ENCODE measurements around the gene UBE2H.

DNA sequence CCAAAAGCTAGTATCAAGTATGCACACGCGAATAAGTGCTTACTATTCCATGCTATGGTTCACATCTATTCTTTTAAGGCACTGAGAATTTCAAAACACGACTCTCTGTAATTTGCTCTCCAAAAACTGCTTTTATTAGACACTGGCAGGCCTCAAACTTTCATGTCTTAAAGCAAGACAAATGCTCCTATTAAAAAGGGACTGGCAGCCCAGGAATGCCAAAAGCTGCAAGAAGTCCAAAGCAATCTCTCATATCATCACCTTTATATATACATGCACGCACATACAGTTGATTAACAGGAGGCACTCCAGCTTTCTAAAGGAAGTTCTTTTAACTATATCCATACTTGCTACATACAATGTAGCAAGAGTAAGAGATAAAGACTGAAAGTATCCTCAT lies 34.8 kb downstream of the UBE2H start:
- TF ChIP-seq, protein P1, sequence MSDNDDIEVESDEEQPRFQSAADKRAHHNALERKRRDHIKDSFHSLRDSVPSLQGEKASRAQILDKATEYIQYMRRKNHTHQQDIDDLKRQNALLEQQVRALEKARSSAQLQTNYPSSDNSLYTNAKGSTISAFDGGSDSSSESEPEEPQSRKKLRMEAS (IDR thresholded peaks at IDR 0.05; ENCODE audit: low read depth, low read length), result no peak
- TF ChIP-seq, protein P2, sequence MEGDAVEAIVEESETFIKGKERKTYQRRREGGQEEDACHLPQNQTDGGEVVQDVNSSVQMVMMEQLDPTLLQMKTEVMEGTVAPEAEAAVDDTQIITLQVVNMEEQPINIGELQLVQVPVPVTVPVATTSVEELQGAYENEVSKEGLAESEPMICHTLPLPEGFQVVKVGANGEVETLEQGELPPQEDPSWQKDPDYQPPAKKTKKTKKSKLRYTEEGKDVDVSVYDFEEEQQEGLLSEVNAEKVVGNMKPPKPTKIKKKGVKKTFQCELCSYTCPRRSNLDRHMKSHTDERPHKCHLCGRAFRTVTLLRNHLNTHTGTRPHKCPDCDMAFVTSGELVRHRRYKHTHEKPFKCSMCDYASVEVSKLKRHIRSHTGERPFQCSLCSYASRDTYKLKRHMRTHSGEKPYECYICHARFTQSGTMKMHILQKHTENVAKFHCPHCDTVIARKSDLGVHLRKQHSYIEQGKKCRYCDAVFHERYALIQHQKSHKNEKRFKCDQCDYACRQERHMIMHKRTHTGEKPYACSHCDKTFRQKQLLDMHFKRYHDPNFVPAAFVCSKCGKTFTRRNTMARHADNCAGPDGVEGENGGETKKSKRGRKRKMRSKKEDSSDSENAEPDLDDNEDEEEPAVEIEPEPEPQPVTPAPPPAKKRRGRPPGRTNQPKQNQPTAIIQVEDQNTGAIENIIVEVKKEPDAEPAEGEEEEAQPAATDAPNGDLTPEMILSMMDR (IDR thresholded peaks at IDR 0.05; ENCODE audit: low read depth, low read length), result no peak
- TF ChIP-seq POLR2A (IDR thresholded peaks at IDR 0.05; ENCODE audit: extremely low read depth, insufficient read length) (no peak), MYC (IDR thresholded peaks at IDR 0.05; ENCODE audit: low read depth, low read length) (no peak)

Data from NB4 (cell line).